HepG2 (cell line): ENCODE measurements around the gene RAB6A. TPM values are rescaled to one million over a fixed set of nuclear protein-coding genes. Genes with fewer than 3 reads are reported as not detected.

ENCODE experiments used
- AFF4 ChIP-seq: sonication (generic); formaldehyde crosslinking; IDR thresholded peaks from 2 replicates; pipeline ENCODE4 v1.4.0; 2020; ENCODE audit warnings: missing genetic modification reagents
- ASH2L ChIP-seq: fragments of 300-600, 200-600 bp; sonication (generic); IDR thresholded peaks from 2 replicates; pipeline ENCODE4 v1.7.0; 2017; ENCODE audit warnings: low read depth, mild to moderate bottlenecking, moderate library complexity, mixed read lengths, low read length; ENCODE audit not compliant: insufficient read length
- DNMT1 ChIP-seq: sonication (generic); formaldehyde crosslinking; IDR thresholded peaks from 2 replicates; pipeline ENCODE4 v1.5.1; 2020; ENCODE audit warnings: mild to moderate bottlenecking, missing genetic modification reagents
- DPF2 ChIP-seq: sonication (generic); formaldehyde crosslinking; IDR thresholded peaks from 2 replicates; pipeline ENCODE4 v1.4.0; 2020; ENCODE audit warnings: mild to moderate bottlenecking, low read depth, missing genetic modification reagents, borderline replicate concordance
- FOXC1 ChIP-seq: sonication (generic); formaldehyde crosslinking; IDR thresholded peaks from 2 replicates; pipeline ENCODE4 v1.8.0; 2022; ENCODE audit warnings: mild to moderate bottlenecking, missing genetic modification reagents, borderline replicate concordance
- HIVEP1 ChIP-seq: sonication (generic); formaldehyde crosslinking; IDR thresholded peaks from 2 replicates; pipeline ENCODE4 v1.4.0; 2020; ENCODE audit warnings: mild to moderate bottlenecking, missing genetic modification reagents
- ISL2 ChIP-seq: sonication (generic); formaldehyde crosslinking; IDR thresholded peaks from 2 replicates; pipeline ENCODE4 v1.5.0; 2020; ENCODE audit warnings: missing genetic modification reagents
- JDP2 ChIP-seq: sonication (generic); formaldehyde crosslinking; IDR thresholded peaks from 2 replicates; pipeline ENCODE4 v1.8.1; 2022; ENCODE audit warnings: missing genetic modification reagents, borderline replicate concordance
- MAFF ChIP-seq: IDR thresholded peaks from 2 replicates; pipeline ENCODE4 v1.6.1; 2011; ENCODE audit warnings: low read depth, low read length, improper control_type of control experiment
- NFKBIZ ChIP-seq: IDR thresholded peaks from 2 replicates; pipeline ENCODE4 v1.6.1; 2018; ENCODE audit warnings: missing genetic modification reagents, missing compliant biosample characterization
- NR2C2 ChIP-seq: sonication (generic); formaldehyde crosslinking; IDR thresholded peaks from 2 replicates; pipeline ENCODE4 v1.4.0; 2020; ENCODE audit warnings: missing genetic modification reagents, mild to moderate bottlenecking, moderate library complexity, borderline replicate concordance
- ONECUT2 ChIP-seq: sonication (generic); formaldehyde crosslinking; IDR thresholded peaks from 2 replicates; pipeline ENCODE4 v1.4.0; 2020; ENCODE audit warnings: missing genetic modification reagents
- RNF2 ChIP-seq: fragments of 450-650 bp; conservative IDR thresholded peaks from 2 replicates; pipeline ENCODE4 v1.6.1; 2016; ENCODE audit warnings: low read depth
- TBL1XR1 ChIP-seq: fragments of 150-350 bp; IDR thresholded peaks from 2 replicates; pipeline ENCODE4 v1.6.1; 2014; ENCODE audit warnings: borderline replicate concordance, low read length; ENCODE audit not compliant: partially characterized antibody
- ZNF101 ChIP-seq: sonication (generic); formaldehyde crosslinking; IDR thresholded peaks from 2 replicates; pipeline ENCODE4 v1.4.0; 2020; ENCODE audit warnings: mild to moderate bottlenecking, low read depth, missing genetic modification reagents, borderline replicate concordance
- ZNF12 ChIP-seq: sonication (generic); formaldehyde crosslinking; IDR thresholded peaks from 2 replicates; pipeline ENCODE4 v1.5.0; 2020; ENCODE audit warnings: missing genetic modification reagents
- ZNF274 ChIP-seq: sonication (generic); formaldehyde crosslinking; IDR thresholded peaks from 2 replicates; pipeline ENCODE4 v1.5.1; 2020; ENCODE audit warnings: mild to moderate bottlenecking, missing genetic modification reagents
- ZNF280D ChIP-seq: sonication (generic); formaldehyde crosslinking; IDR thresholded peaks from 2 replicates; pipeline ENCODE4 v1.5.1; 2020; ENCODE audit warnings: mild to moderate bottlenecking, missing genetic modification reagents
- ZNF333 ChIP-seq: sonication (generic); formaldehyde crosslinking; IDR thresholded peaks from 2 replicates; pipeline ENCODE4 v1.4.0; 2020; ENCODE audit warnings: mild to moderate bottlenecking, missing genetic modification reagents, borderline replicate concordance
- ZNF382 ChIP-seq: sonication (generic); formaldehyde crosslinking; IDR thresholded peaks from 2 replicates; pipeline ENCODE4 v1.5.0; 2020; ENCODE audit warnings: missing genetic modification reagents, mild to moderate bottlenecking, borderline replicate concordance
- ZNF432 ChIP-seq: sonication (generic); formaldehyde crosslinking; IDR thresholded peaks from 2 replicates; pipeline ENCODE4 v1.5.0; 2020; ENCODE audit warnings: missing genetic modification reagents, mild to moderate bottlenecking, borderline replicate concordance
- ZNF549 ChIP-seq: sonication (generic); formaldehyde crosslinking; IDR thresholded peaks from 2 replicates; pipeline ENCODE4 v1.5.0; 2020; ENCODE audit warnings: missing genetic modification reagents
- ZNF639 ChIP-seq: conservative IDR thresholded peaks from 2 replicates; pipeline ENCODE4 v1.6.1; 2018; ENCODE audit warnings: missing genetic modification reagents
- polyA plus RNA-seq, 8 experiments: library from polyadenylated mRNA; depleted of rRNA in 3 of 8; stranded (reverse) in 7 of 8; unstranded in 1 of 8; fragments of >200 nt; fragmentation: Illumina TruSeq in 4 of 8; extraction: Trizol in 4 of 8; gene quantifications; 2 replicates each; pipeline versions ENCODE4 v1.2.1 to v1.2.3, GENCODE V29; 2011 to 2016; ENCODE audit warnings: low read depth in 4 of 8, missing spikeins in 1 of 8, mixed read lengths in 1 of 8; ENCODE audit not compliant: insufficient read depth in 1 of 8
- total RNA-seq, 5 experiments: library from RNA; depleted of rRNA; stranded (reverse); fragments of >200 nt; fragmentation: Illumina TruSeq; extraction: Trizol; gene quantifications; 2 replicates each; pipeline ENCODE4 v1.2.3, GENCODE V29; 2016; ENCODE audit warnings: low read depth in 1 of 5

Gene RAB6A
- total and polyA plus RNA-seq, 2 of the 13 experiments (the other 11 are each of a cell fraction or from before 2014, with no cell fraction given) = 74.3 to 121 TPM

GRCh38 chr11:73652046-73652730, 108.7 kb downstream of the RAB6A start (continued):
- no peak for TF ChIP-seq AFF4
- TF ChIP-seq NFKBIZ = no peak
- TF ChIP-seq ONECUT2 (CRISPR knock-in tag) = no peak
- TF ChIP-seq JDP2 (CRISPR knock-in tag) = no peak
- TF ChIP-seq ZNF639 (CRISPR knock-in tag) = no peak
- no peak for TF ChIP-seq ZNF333 (CRISPR knock-in tag)
- TF ChIP-seq DNMT1 (CRISPR knock-in tag) = no peak
- TF ChIP-seq ZNF12 (CRISPR knock-in tag) = peak; percentile 42; the same call in 1 of the 2 replicates
- no peak; the same call in 1 of the 2 replicates for TF ChIP-seq DPF2 (CRISPR knock-in tag)
- TF ChIP-seq NR2C2 (CRISPR knock-in tag) = peak; percentile 70; the same call in 1 of the 2 replicates
- TF ChIP-seq ZNF432 = no peak
- TF ChIP-seq HIVEP1 (CRISPR knock-in tag) = peak; percentile 49; the same call in 1 of the 2 replicates
- TF ChIP-seq ZNF101 (CRISPR knock-in tag) = no peak
- no peak for TF ChIP-seq RNF2
- no peak for TF ChIP-seq MAFF
- TF ChIP-seq ISL2 (CRISPR knock-in tag) = no peak
- TF ChIP-seq FOXC1 (CRISPR knock-in tag) = no peak
- TF ChIP-seq ZNF382 (CRISPR knock-in tag) = no peak
- no peak for TF ChIP-seq ZNF549 (CRISPR knock-in tag)
- no peak for TF ChIP-seq TBL1XR1
- TF ChIP-seq ZNF280D (CRISPR knock-in tag) = no peak
- no peak for TF ChIP-seq ZNF274 (CRISPR knock-in tag)
- TF ChIP-seq ASH2L = peak; percentile 55
